Coronary artery (tissue), 2 donors: ENCODE data around the gene RPL12.

Experiments used
- DNase-seq: peaks from one replicate; pipeline ENCODE4 v3.0.0-alpha.2; 2017; ENCODE audit warnings: low spot score
- H3K27ac ChIP-seq, 2 donors: fragments of 200-600 bp; sonication (generic); one replicate each; pipeline ENCODE4 v1.5.1; 2016 to 2019
- H3K4me3 ChIP-seq: fragments of 200-600 bp; sonication (generic); 2 replicates; pipeline ENCODE4 v1.5.1; 2016; ENCODE audit warnings: mild to moderate bottlenecking, moderate library complexity
- CTCF ChIP-seq: fragments of 200-600 bp; sonication (generic); IDR thresholded peaks from one replicate; pipeline ENCODE4 v1.5.1; 2019; ENCODE audit warnings: antibody characterized with exemption

The RPL12 gene

DNA sequence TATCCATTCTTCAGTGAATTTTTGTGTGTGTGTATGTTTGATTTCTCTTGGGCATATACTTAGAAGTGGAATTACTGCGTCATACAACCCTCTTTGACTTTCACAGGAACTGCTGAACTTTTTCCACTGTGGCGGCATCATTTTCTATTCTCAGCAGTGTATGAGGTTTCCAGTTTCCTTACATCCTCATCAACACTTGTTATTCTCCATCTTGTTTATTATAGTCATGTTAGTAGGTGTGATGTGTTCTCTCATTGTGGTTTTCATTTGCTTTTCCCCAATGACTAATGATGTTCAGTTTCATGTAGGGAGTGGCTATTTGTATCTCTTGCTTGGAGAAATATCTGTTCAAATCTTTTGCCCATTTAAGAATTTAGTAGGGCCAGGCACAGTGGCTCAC, 24.4 kb downstream of the RPL12 start:
- Histone ChIP-seq H3K27ac (no peak overlapping the region), H3K4me3 (no peak overlapping the region)
- DNase-seq, result no peak
- TF ChIP-seq CTCF, result no peak

- no peak for TF ChIP-seq CTCF
- H3K4me3 ChIP-seq, result peak overlapping the region; percentile 91
- DNase-seq, result no peak
- peak overlapping the region; percentile 86 to 90 for H3K27ac ChIP-seq
Observed at GRCh38 chr9:127424676-127424999, 26.6 kb downstream of the RPL12 start.

DNA sequence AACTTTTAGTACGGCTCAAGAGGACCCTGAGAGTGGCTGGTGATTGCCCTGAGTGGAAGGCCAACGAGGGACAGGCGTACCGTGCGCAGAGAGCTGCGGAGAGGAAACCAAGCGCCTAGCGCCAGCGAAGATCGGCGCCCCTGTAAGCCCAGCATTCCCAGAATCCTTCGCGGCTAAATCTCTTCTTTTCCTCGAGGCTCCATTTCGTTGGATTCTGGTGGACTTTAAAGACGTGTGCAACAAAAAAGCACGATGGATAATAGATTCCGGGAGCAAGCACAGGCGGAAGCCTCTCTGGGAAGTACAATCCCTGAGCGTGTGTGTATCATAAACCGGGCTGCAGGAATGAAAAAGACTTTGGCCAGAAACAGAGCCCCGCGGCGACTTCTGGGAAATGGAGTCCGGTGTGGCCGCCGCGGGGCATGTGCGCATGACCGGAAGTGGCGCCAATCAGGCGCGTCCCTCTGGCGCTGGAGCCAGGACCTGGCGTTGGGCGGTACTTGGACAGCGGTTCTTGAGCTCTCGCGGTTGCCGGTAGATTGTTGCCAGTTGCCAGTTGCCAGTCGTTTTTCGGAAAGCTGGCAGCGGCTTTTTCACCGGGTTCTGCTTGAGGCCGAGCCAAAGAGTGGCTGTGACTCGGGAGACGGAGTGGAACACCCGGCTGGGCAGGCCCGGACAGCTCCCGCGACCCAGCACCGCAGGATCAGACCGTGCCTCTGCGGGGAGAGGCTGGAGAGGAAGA, 27.1 kb downstream of the RPL12 start, which contains the start of gene ZNF79:
TSS of gene ZNF79 (plus strand) at position 449 of the 742 bp plus-strand sequence. CDS start 406 bp downstream, outside the sequence.
- peak within 1 kb of the TSS; percentile 86 to 90 for H3K27ac ChIP-seq
- TF ChIP-seq CTCF, result no peak

GRCh38 chr9:127423476-127423933, 27.7 kb downstream of the RPL12 start:
- no peak for DNase-seq
- no peak for TF ChIP-seq CTCF
- Histone ChIP-seq H3K4me3 (peak overlapping the region; percentile 91), H3K27ac (peak overlapping the region; percentile 86 to 90)

More for the DNA sequence above, 27.1 kb downstream of the RPL12 start, which contains the start of gene ZNF79:
- DNase-seq, result peak; percentile 95
- peak within 1 kb of the TSS; percentile 91 for H3K4me3 ChIP-seq

- Histone ChIP-seq H3K27ac (peak overlapping the region in 1 of 2 donors; percentile 25), H3K4me3 (peak overlapping the region; percentile 91)
- no peak for DNase-seq
- TF ChIP-seq CTCF, result no peak
Observed at GRCh38 chr9:127422787-127423186, 28.4 kb downstream of the RPL12 start.

- no peak for TF ChIP-seq CTCF
- Histone ChIP-seq H3K27ac (no peak overlapping the region), H3K4me3 (no peak overlapping the region)
- no peak for DNase-seq
Observed at GRCh38 chr9:127422133-127422782, 28.9 kb downstream of the RPL12 start.
